Esophagus (tissue), 2 donors: Measurements from ENCODE around the gene EHBP1L1. TPM values are rescaled to one million over a fixed set of nuclear protein-coding genes. Genes with fewer than 3 reads are reported as not detected.

Experiments used
- H3K27ac ChIP-seq, 2 donors: one replicate each; pipeline ENCODE4 v1.5.1; 2013; ENCODE audit warnings: low read depth in 2 of 2, mild to moderate bottlenecking in 2 of 2, inconsistent platforms in 1 of 2, low read length in 1 of 2, moderate library complexity in 1 of 2
- H3K27me3 ChIP-seq, 2 donors: one replicate each; pipeline ENCODE4 v1.6.1; 2013; ENCODE audit warnings: low read length in 2 of 2, control low read depth in 1 of 2, mild to moderate bottlenecking in 1 of 2; ENCODE audit not compliant: insufficient read depth in 2 of 2, control insufficient read depth in 1 of 2
- H3K36me3 ChIP-seq, 2 donors: one replicate each; pipeline ENCODE4 v1.6.1; 2013; ENCODE audit warnings: low read length in 1 of 2; ENCODE audit not compliant: control insufficient read depth in 2 of 2, insufficient read depth in 2 of 2
- H3K4me1 ChIP-seq, 2 donors: one replicate each; pipeline ENCODE4 v1.6.1; 2013; ENCODE audit warnings: low read length in 1 of 2; ENCODE audit not compliant: control insufficient read depth in 2 of 2, insufficient read depth in 2 of 2
- H3K4me3 ChIP-seq, 2 donors: one replicate each; pipeline ENCODE4 v1.5.1; 2013; ENCODE audit warnings: low read length in 2 of 2, mild to moderate bottlenecking in 2 of 2, low read depth in 1 of 2, moderate library complexity in 1 of 2
- H3K9me3 ChIP-seq, 2 donors: one replicate each; pipeline ENCODE4 v1.6.1; 2013; ENCODE audit warnings: mild to moderate bottlenecking in 2 of 2, low read depth in 1 of 2, low read length in 1 of 2, moderate library complexity in 1 of 2; ENCODE audit not compliant: control insufficient read depth in 2 of 2, insufficient read depth in 1 of 2
- WGBS, 2 donors: extraction: QIAGEN DNeasy Blood & Tissue Kit; methylation state at CpG; one replicate each; pipeline ENCODE4 v1.1.7; 2013; 5-methylcytosine and 5-hydroxymethylcytosine counted together
- polyA plus RNA-seq, 2 donors: library from polyadenylated mRNA; stranded (reverse); fragments of 200-250 nt; gene quantifications; one replicate each; pipeline ENCODE4 v1.2.3, GENCODE V29; 2013
- donor health status: healthy with polysubstance abuse.
- donor health status: Bipolar disorder and iron deficiency.

EHBP1L1 gene
- polyA plus RNA-seq, 2 donors, result 54.4 to 61.6 TPM

DNA sequence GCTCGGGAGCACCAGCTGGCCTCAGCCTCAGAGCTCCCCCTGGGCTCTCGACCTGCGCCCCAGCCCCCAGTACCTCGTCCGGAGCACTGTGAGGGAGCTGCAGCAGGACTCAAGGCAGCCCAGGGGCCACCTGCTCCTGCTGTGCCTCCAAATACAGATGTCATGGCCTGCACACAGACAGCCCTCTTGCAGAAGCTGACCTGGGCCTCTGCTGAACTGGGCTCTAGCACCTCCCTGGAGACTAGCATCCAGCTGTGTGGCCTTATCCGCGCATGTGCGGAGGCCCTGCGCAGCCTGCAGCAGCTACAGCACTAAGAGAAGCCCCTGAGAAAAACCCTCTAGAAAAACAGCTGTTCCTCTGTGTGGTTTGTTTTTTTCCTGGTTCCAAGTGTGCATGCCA, 4.4 kb upstream of the EHBP1L1 start:
- Histone ChIP-seq H3K4me1 (peaks cover 0 to 33% of the 10 kb centered on the region in 2 donors), H3K9me3 (no peaks in the 10 kb centered on the region), H3K27me3 (no peaks in the 10 kb centered on the region), H3K36me3 (peaks cover 0 to 10% of the 10 kb centered on the region in 2 donors), H3K4me3 (peak overlapping the region in 1 of 2 donors; percentile 88), H3K27ac (peak overlapping the region; percentile 13 to 96)
- WGBS, 2 donors, result 72 to 76% methylated on average over 8 to 9 of the region's 9 CpGs

DNA sequence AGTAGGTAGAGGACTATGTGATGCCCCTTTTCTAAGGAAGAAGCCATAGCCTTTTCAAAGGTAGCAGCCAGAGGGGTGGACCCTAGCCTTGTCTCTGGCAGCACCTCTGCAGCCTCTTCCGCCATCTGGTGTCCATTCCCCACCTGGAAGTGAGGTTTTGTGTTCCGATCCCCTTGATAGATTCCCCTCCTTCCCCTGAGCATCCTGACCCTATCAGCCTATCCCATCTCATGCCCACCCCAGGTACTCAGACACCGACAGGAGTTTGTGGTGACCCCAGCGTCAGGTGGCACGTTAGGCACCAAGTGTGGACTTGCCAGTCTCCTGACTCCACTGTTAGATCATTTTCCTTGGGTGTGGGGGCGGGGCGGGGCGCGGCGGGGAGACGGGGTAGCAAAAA, 3.9 kb upstream of the EHBP1L1 start:
- Histone ChIP-seq H3K27me3 (no peaks in the 10 kb centered on the region), H3K36me3 (peaks cover 0 to 10% of the 10 kb centered on the region in 2 donors), H3K9me3 (no peaks in the 10 kb centered on the region), H3K27ac (peak overlapping the region; percentile 96 to 97), H3K4me1 (peaks cover 0 to 33% of the 10 kb centered on the region in 2 donors), H3K4me3 (peak overlapping the region; percentile 13 to 71)
- 5% methylated on average over 11 of the region's 11 CpGs for WGBS, 2 donors

DNA sequence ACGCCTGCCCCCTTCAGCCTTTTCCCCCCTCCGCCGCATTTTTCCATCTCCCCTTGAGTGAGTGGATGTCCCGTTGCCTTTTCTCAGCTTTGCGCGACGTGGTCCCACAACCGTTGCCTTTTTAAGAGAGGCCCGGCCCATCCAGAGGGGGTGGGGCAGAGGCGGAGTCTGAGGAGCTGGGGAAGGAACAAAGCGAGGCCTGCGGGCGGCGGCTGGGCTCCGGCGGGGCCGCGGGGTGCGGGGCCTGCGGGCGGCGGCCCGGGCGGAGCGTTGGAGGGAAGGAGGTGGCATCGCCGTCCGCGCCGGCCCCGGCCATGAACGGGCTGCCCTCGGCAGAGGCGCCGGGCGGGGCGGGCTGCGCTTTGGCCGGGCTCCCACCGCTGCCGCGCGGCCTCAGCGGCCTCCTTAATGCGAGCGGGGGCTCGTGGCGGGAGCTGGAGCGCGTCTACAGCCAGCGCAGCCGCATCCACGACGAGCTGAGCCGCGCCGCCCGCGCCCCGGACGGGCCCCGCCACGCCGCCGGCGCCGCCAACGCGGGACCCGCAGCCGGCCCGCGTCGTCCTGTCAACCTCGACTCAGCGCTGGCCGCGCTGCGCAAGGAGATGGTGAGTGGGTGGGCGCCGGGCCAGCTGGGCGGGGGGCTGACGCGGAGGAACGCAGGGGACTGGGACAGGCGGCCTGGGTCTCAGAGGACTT, 3.3 kb upstream of the EHBP1L1 start, which contains the start of gene FAM89B:
FAM89B (plus strand) TSS at position 183 of the 696 bp plus-strand sequence; CDS start at position 315, 132 bp downstream.
- Histone ChIP-seq H3K4me3 (peak within 1 kb of the TSS; percentile 69 to 71), H3K36me3 (peaks cover 0 to 10% of the 10 kb centered on the region in 2 donors), H3K4me1 (peaks cover 0 to 38% of the 10 kb centered on the region in 2 donors), H3K27me3 (no peaks in the 10 kb centered on the region), H3K9me3 (no peaks in the 10 kb centered on the region), H3K27ac (peak within 1 kb of the TSS; percentile 96 to 97)
- 0 to 1% methylated on average over 63 to 86 of the region's 86 CpGs for WGBS, 2 donors

DNA sequence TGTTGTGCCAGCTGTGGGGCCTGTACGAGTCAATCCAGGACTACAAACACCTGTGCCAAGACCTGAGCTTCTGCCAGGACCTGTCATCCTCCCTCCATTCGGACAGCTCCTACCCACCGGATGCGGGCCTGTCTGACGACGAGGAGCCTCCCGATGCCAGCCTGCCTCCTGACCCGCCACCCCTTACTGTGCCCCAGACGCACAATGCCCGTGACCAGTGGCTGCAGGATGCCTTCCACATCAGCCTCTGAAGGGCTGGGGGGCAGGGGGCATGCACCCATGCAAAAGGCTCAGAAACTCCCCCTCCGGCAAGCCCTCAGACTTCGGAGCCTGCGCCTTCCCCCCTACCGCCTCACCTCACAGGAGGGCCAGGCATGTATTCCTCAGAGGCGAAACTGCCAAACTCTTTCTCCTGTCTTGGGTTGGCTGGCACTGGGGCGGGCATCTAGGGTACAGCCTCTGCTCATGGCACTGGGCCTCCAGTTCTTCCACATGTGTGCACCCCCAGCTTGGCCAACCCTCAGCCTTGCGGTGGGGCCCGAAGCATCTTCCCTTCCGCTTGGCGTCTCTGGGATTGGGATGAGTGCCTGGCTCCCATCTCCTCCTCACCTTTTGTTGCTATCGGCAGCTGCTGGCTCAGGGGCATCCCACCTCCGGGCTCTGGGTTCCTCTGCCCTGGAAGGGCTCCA, 2.3 kb upstream of the EHBP1L1 start:
- H3K27me3 ChIP-seq, result no peaks in the 10 kb centered on the region
- 15 to 20% methylated on average over 22 of the region's 22 CpGs for WGBS, 2 donors
- H3K9me3 ChIP-seq, result no peaks in the 10 kb centered on the region
- H3K4me3 ChIP-seq, result peak overlapping the region; percentile 69 to 71
- peaks cover 0 to 8% of the 10 kb centered on the region in 2 donors for H3K36me3 ChIP-seq
- peak overlapping the region; percentile 94 to 97 for H3K27ac ChIP-seq
- peaks cover 0 to 45% of the 10 kb centered on the region in 2 donors for H3K4me1 ChIP-seq

DNA sequence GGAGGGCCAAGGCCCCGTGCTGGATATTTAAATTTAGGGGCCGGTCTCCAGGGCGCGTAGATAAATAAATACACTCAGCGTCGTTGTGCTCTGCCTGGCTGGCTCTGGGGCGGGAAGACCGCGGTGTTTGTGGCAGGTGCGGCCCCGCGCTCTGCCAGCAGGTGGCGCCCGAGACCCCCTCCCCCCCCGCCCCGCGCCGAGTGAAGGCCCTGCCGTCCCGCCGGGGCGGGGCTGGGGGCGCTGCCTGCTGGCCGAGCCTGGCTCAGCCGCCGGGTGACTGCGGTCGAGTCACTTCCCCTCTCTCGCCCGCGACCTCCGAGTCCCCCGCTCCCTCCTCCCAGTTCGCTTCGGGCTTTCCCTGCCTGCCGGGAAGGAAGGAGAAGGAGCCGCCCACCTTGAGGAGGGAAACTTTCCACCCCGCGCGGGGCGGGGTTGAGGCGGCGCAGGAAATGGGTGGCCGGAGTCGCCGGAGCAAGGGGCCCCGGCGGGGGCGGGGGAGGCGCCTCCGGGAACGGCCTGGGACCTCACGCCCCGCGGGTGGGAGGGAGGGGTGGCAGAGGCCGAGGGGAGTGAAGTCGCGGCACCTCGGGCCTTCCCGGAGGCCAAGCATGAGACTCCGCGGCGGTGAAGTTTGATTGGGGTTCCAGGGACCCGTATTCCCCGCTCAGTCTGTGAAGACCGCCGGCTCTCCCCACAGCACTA, 1.6 kb upstream of the EHBP1L1 start:
- WGBS, 2 donors, result 1% methylated on average over 50 to 67 of the region's 67 CpGs

DNA sequence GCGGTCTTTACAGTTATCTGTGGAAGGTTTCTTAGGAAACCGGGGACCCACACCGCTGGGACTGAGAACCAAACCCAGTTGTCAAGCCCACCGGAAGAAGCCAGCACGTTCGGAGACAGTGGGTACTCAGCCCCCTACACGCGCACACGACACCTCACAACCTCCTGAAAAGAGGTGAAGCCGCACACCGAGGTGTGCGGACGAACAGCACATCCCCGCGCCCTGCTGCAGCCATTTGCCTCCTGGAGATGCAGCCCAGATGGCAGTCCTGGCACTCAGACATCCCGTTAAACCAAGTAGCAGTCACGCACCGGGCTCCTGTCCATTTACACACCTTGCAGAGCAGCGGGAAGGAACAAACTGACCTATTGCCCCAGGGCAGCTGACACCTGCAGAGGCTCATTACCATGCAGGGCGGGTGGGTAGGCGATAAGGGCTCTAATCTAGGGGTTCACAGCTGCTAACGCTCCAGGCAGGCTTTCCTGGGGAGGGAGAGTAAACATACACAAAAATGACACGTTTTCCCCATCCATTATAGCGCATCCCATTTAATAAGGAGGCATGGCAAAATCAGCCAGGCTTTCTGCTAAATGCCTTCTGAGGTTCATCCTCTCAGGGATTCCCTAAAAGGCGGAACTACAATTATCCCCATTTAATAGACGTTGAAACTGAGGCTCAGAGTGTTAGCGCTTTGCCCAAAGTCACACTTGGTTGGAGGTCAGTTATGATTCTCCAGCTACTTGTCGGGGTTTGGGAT, 864 bp upstream of the EHBP1L1 start:
- WGBS, 2 donors, result 10% methylated on average over 28 of the region's 28 CpGs
- H3K9me3 ChIP-seq, result no peaks in the 10 kb centered on the region
- H3K36me3 ChIP-seq, result peaks cover 3 to 16% of the 10 kb centered on the region in 2 donors
- no peaks in the 10 kb centered on the region for H3K27me3 ChIP-seq
- peaks cover under 1 to 39% of the 10 kb centered on the region in 2 donors for H3K4me1 ChIP-seq
- peak overlapping the region; percentile 58 to 71 for H3K4me3 ChIP-seq
- H3K27ac ChIP-seq, result peak overlapping the region; percentile 94 to 97

More for the DNA sequence above, 1.6 kb upstream of the EHBP1L1 start:
- H3K27me3 ChIP-seq, result no peaks in the 10 kb centered on the region
- H3K4me1 ChIP-seq, result peaks cover 0 to 40% of the 10 kb centered on the region in 2 donors
- no peaks in the 10 kb centered on the region for H3K9me3 ChIP-seq
- peaks cover 0 to 10% of the 10 kb centered on the region in 2 donors for H3K36me3 ChIP-seq
- peak overlapping the region; percentile 69 to 71 for H3K4me3 ChIP-seq
- H3K27ac ChIP-seq, result peak overlapping the region; percentile 94 to 97

DNA sequence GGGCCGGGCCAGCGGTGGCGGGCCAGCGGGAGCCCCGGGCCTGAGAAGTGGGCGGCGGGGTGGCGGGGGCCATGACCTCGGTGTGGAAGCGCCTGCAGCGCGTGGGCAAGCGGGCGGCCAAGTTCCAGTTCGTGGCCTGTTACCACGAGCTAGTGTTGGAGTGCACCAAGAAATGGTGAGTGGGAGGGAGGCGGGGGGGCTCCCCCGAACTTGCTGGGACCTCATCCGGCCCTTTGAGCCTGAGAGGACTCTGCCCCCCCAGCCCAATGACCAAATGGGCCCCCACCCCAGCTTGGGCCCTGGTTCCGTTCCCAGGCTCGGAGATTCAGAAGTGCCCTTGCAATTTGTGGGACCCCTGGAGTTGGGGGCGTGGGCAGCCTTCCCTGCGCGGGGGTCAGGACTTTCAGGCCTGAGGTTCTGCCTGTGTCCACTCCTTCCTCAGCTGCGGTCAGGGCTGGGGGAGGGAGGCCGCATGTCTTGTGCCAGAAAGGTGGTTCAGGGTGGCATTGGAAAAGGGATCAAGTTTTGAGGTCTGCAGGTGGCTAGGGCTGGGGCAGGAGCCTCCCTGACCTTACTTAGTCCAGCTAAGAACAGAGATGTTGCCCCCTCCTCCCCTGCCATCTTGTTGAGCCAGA, 496 bp downstream of the EHBP1L1 start:
- Histone ChIP-seq H3K4me3 (peak overlapping the region; percentile 71 to 74), H3K27me3 (no peaks in the 10 kb centered on the region), H3K9me3 (no peaks in the 10 kb centered on the region), H3K36me3 (peaks cover 7 to 29% of the 10 kb centered on the region in 2 donors), H3K4me1 (peaks cover 2 to 35% of the 10 kb centered on the region in 2 donors), H3K27ac (peak overlapping the region; percentile 97 to 98)
- 2 to 9% methylated on average over 26 of the region's 26 CpGs for WGBS, 2 donors

DNA sequence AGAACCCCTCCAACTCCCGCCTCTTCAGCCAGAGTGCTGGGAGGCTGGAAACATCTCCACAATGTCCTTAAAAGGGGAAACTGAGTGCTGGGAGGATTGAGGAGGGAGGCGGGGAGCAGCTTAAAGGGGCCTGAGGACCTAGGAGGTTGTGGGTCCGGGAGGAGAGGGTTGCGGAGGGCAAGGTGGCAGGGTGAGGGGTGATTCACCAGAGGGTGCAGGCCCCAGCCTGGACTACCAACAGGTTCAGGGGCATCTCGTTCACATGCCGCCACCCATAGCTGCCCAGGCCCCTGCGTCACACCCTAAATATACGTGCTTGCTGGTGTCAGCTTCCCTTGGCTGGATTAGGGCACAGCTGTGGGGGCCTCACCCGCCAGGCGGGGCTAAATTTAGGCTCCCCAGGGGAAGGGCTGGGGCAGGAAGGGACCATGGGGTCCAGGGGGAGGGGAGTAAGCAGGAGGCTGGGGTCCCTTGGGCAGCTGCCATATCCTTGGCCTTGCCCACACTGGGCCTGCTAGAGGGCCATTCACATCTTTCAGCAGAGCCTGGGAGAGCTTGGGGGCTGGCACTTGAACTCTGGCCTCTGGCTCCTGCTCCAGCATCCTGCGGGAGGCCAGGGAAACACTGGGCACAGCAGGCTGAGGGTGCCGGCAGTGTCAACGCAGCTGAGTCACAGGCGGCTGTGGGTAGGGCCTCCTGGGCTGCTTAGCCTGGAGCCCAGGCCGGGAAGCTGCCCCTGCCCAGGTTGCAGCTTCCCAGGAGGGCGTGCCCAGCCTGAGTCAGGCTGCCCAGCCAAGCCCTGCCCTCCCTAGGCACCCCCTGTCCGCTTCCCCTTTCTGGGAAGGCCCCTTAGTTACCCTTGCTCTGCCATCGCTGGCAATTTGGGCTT, 1.3 kb downstream of the EHBP1L1 start:
- peaks cover 2 to 27% of the 10 kb centered on the region in 2 donors for H3K4me1 ChIP-seq
- H3K9me3 ChIP-seq, result no peaks in the 10 kb centered on the region
- 12 to 27% methylated on average over 17 to 18 of the region's 18 CpGs for WGBS, 2 donors
- peaks cover 11 to 34% of the 10 kb centered on the region in 2 donors for H3K36me3 ChIP-seq
- H3K27me3 ChIP-seq, result no peaks in the 10 kb centered on the region
- peak overlapping the region; percentile 71 to 74 for H3K4me3 ChIP-seq
- peak overlapping the region; percentile 97 to 98 for H3K27ac ChIP-seq
